ENCODE results near the gene ROBO1.

GRCh38 chr3:78940128-78940527 is 827.7 kb downstream of the ROBO1 start:
- TF ChIP-seq CTCF (IDR thresholded peaks at IDR 0.05) (no peak), POLR2A (IDR thresholded peaks at IDR 0.05) (no peak)

Measured in thyroid gland (tissue), 4 donors.